Glutamatergic neuron (in vitro differentiated cells): ENCODE measurements around the gene STX16. TPM values are rescaled to one million over a fixed set of nuclear protein-coding genes. Genes with fewer than 3 reads are reported as not detected.

Experiments
- DNase-seq: peaks from one replicate; pipeline ENCODE4 v3.0.0; 2022
- H3K27ac Mint-ChIP-seq: one replicate; pipeline ENCODE4 v1.8.0; 2020; ENCODE audit warnings: mild to moderate bottlenecking, mixed read lengths, inconsistent platforms; ENCODE audit not compliant: unreplicated experiment
- H3K27me3 Mint-ChIP-seq: one replicate; pipeline ENCODE4 v1.8.0; 2020; ENCODE audit warnings: mild to moderate bottlenecking, moderate library complexity, mixed read lengths, inconsistent platforms; ENCODE audit not compliant: unreplicated experiment
- H3K36me3 Mint-ChIP-seq: one replicate; pipeline ENCODE4 v1.8.0; 2020; ENCODE audit warnings: mild to moderate bottlenecking, mixed read lengths, inconsistent platforms; ENCODE audit not compliant: unreplicated experiment
- H3K4me1 Mint-ChIP-seq: one replicate; pipeline ENCODE4 v1.8.0; 2020; ENCODE audit warnings: mild to moderate bottlenecking, low read depth, mixed read lengths, inconsistent platforms; ENCODE audit not compliant: unreplicated experiment
- H3K4me3 Mint-ChIP-seq: one replicate; pipeline ENCODE4 v1.8.0; 2020; ENCODE audit warnings: mild to moderate bottlenecking, mixed read lengths, inconsistent platforms; ENCODE audit not compliant: unreplicated experiment
- H3K9me3 Mint-ChIP-seq: one replicate; pipeline ENCODE4 v1.8.0; 2020; ENCODE audit warnings: mild to moderate bottlenecking, moderate library complexity, mixed read lengths, inconsistent platforms; ENCODE audit not compliant: unreplicated experiment
- CTCF ChIP-seq: fragments of 200-600 bp; sonication (generic); IDR thresholded peaks from one replicate; pipeline ENCODE4 v1.5.0; 2021; ENCODE audit not compliant: partially characterized antibody, unreplicated experiment
- total RNA-seq: library from RNA; stranded (reverse); fragmentation: NEBNext Ultra II Directional; extraction: Animal tissue kit (Norgen Biotek cat#: 25700); gene quantifications from one replicate; pipeline ENCODE4 v1.2.1, GENCODE V29; 2021; ENCODE audit not compliant: unreplicated experiment

Gene STX16
- total RNA-seq, 1 donor from 2014 or later: 71.2 TPM

GRCh38 chr20:58705208-58705926 is 54.3 kb downstream of the STX16 start:
- Mint-ChIP-seq H3K27me3 (peaks cover 5% of the 10 kb centered on the region), H3K9me3 (no peaks in the 10 kb centered on the region), H3K36me3 (peaks cover 27% of the 10 kb centered on the region), H3K4me1 (peaks cover 6% of the 10 kb centered on the region), H3K4me3 (no peak overlapping the region), H3K27ac (no peak overlapping the region)
- no peak for DNase-seq
- TF ChIP-seq CTCF: no peak

GRCh38 chr20:58706150-58706892 is 55.2 kb downstream of the STX16 start:
- TF ChIP-seq CTCF: no peak
- H3K27ac Mint-ChIP-seq: no peak overlapping the region
- H3K9me3 Mint-ChIP-seq: no peaks in the 10 kb centered on the region
- peaks cover 6% of the 10 kb centered on the region for H3K4me1 Mint-ChIP-seq
- DNase-seq: no peak
- H3K36me3 Mint-ChIP-seq: peaks cover 27% of the 10 kb centered on the region
- no peak overlapping the region for H3K4me3 Mint-ChIP-seq
- H3K27me3 Mint-ChIP-seq: peaks cover 4% of the 10 kb centered on the region

GRCh38 chr20:58706975-58707681 is 56.0 kb downstream of the STX16 start:
- Mint-ChIP-seq H3K4me3 (no peak overlapping the region), H3K36me3 (peaks cover 27% of the 10 kb centered on the region), H3K27ac (no peak overlapping the region), H3K9me3 (no peaks in the 10 kb centered on the region), H3K4me1 (peaks cover 10% of the 10 kb centered on the region), H3K27me3 (peaks cover 4% of the 10 kb centered on the region)
- TF ChIP-seq CTCF: no peak
- DNase-seq: no peak

- H3K27me3 Mint-ChIP-seq: peaks cover 7% of the 10 kb centered on the region
- no peak overlapping the region for H3K27ac Mint-ChIP-seq
- H3K4me1 Mint-ChIP-seq: peaks cover 10% of the 10 kb centered on the region
- no peak overlapping the region for H3K4me3 Mint-ChIP-seq
- H3K36me3 Mint-ChIP-seq: peaks cover 24% of the 10 kb centered on the region
- no peaks in the 10 kb centered on the region for H3K9me3 Mint-ChIP-seq
- no peak for DNase-seq
- no peak for TF ChIP-seq CTCF
Observed at GRCh38 chr20:58707770-58708169, 56.7 kb downstream of the STX16 start.
